K562 (cell line): ENCODE results near the gene FOXL2NB. TPM values are rescaled to one million over a fixed set of nuclear protein-coding genes. Genes with fewer than 3 reads are reported as not detected.

Experiments
- CREM ChIP-seq: IDR thresholded peaks from 2 replicates; pipeline ENCODE4 v1.6.1; 2014; ENCODE audit warnings: antibody characterized with exemption, low read depth
- SMARCA4 ChIP-seq: fragments of 450-650 bp; IDR thresholded peaks from 2 replicates; pipeline ENCODE4 v1.6.1; 2016
- SRSF7 ChIP-seq: fragments of 200-400 bp; formaldehyde crosslinking; optimal IDR thresholded peaks from 2 replicates; pipeline ENCODE3; 2017; ENCODE audit warnings: mild to moderate bottlenecking, low read depth, low read length
- ZBTB40 ChIP-seq, 2 experiments: fragments of 450-650 bp in 1 of 2; sonication (generic) in 1 of 2; formaldehyde crosslinking in 1 of 2; IDR thresholded peaks; 2 replicates each; pipeline versions ENCODE4 v1.7.1 to v1.9.0; 2016 to 2022; ENCODE audit warnings: inconsistent platforms in 1 of 2, mild to moderate bottlenecking in 1 of 2, missing genetic modification reagents in 1 of 2
- polyA plus RNA-seq, 8 experiments: library from polyadenylated mRNA; depleted of rRNA in 4 of 8; stranded (reverse) in 5 of 8; unstranded in 3 of 8; fragments of >200 nt; fragmentation: Nextera tagmentation in 2 of 8; fragmentation: Illumina TruSeq in 1 of 8; extraction: Ambion mirVana in 2 of 8; extraction: Trizol in 1 of 8; gene quantifications; 2 replicates each; pipeline versions ENCODE4 v1.2.1 to v1.2.3, GENCODE V29; 2011 to 2014; ENCODE audit warnings: inconsistent platforms in 1 of 8, missing spikeins in 1 of 8
- total RNA-seq, 7 experiments: library from RNA; depleted of rRNA in 6 of 7; stranded (reverse); fragments of >200 nt in 6 of 7; fragmentation: Illumina TruSeq in 2 of 7; extraction: Trizol in 2 of 7; gene quantifications; 2 replicates each; pipeline versions ENCODE4 v1.2.1 to v1.2.3, GENCODE V29; 2011 to 2021; ENCODE audit warnings: low replicate concordance in 1 of 7

FOXL2NB gene
- total and polyA plus RNA-seq, 9 of the 15 experiments (the other 6 are each of a cell fraction or from before 2014, with no cell fraction given): 0.71 to 17.4 (median 9.0) TPM

DNA sequence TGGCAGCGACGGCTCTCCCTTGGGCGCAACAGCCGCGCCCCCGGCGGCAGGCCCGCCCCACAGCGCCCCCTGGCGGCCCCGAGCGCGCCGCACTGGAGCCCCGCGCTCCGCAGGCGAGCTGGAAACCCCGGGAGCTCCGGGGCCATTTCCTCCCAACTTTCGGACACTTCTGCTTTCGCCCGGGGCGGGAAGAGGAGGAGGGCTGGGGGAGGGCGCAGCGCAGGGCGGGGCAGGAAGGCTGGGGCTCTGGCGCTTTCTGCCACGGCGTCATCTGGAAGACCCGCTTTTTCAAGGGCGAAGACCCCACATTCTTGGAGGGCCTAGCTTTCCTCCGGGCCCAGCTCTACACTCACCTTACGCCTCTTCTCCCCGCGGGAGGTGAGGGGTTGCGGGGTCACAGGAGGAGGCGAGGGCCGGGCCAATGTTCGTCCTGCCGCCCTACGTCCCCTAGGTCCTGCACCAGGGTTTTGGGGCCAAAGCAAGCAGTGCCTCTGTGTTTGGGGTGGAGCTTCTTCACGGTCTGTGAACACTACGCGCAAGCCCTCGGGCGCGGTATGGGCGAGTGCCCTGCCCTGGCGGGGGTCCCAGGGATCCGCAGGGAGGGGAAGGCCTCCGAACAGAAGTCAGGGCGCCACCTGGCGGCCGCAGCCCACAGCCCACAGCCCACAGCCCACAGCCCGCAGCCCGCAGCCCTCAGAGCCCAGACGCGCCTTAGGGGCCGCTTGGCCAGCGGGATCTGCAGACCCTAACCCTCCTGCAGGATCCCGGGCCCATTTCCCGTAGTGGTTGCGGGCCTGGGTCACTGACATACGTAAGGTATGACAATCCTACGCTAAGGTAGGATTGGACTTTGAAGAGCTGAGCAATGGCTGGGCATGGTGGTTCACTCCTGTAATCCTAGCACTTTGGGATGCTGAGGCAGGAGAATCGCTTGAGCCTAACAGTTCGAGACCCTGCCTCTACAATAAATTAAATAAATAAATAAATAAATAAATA is 31.2 kb upstream of the FOXL2NB start (continued):
- TF ChIP-seq ZBTB40 (IDR thresholded peaks at IDR 0.05): peak; percentile 51; the same call in 1 of the 2 replicates
- no peak for TF ChIP-seq ZBTB40 (CRISPR knock-in tag; IDR thresholded peaks at IDR 0.05)
- no peak for TF ChIP-seq SRSF7
- peak; percentile 38; the same call in 1 of the 2 replicates for TF ChIP-seq SMARCA4
- TF ChIP-seq CREM: peak; percentile 6; the same call in 1 of the 2 replicates
